Esophagus muscularis mucosa (tissue), 4 donors: Measurements from ENCODE around the gene SLC22A4.

Source experiments
- CTCF ChIP-seq, 3 experiments: fragments of 200-600 bp in 2 of 3; fragments of 450-650 bp in 1 of 3; sonication (generic) in 2 of 3; IDR thresholded peaks; one replicate each; pipeline ENCODE4 v1.5.1; 2017 to 2019; ENCODE audit warnings: antibody characterized with exemption in 3 of 3, mild to moderate bottlenecking in 2 of 3, moderate library complexity in 1 of 3
- EP300 ChIP-seq: sonication (generic); formaldehyde crosslinking; IDR thresholded peaks from one replicate; pipeline ENCODE4 v1.6.1; 2017; ENCODE audit warnings: antibody characterized with exemption
- POLR2A ChIP-seq: fragments of 450-650 bp; IDR thresholded peaks from one replicate; pipeline ENCODE4 v1.6.1; 2017; ENCODE audit warnings: antibody characterized with exemption, moderate library complexity, mild to moderate bottlenecking, low read depth
- POLR2AphosphoS5 ChIP-seq, 2 donors: sonication (generic); formaldehyde crosslinking; IDR thresholded peaks; one replicate each; pipeline ENCODE4 v1.6.1; 2017; ENCODE audit warnings: antibody characterized with exemption in 2 of 2

- no peak for TF ChIP-seq POLR2A
- TF ChIP-seq CTCF (IDR thresholded peaks at IDR 0.05), result no peak
- TF ChIP-seq POLR2AphosphoS5 (IDR thresholded peaks at IDR 0.05), result no peak
- no peak for TF ChIP-seq EP300
Measured at GRCh38 chr5:132245593-132245992, 48.6 kb upstream of the SLC22A4 start.
